Body of pancreas (tissue), 4 donors: ENCODE data around the gene ARHGAP29. TPM values are rescaled to one million over a fixed set of nuclear protein-coding genes. Genes with fewer than 3 reads are reported as not detected.

Experiments
- ATAC-seq: fragments of 150-250 bp; one replicate; pipeline ENCODE4 v1.9.1; 2016
- DNase-seq, 4 donors: peaks; one replicate each; pipeline ENCODE4 v3.0.0-alpha.2; 2019
- H3K27ac ChIP-seq, 4 donors: fragments of 200-600 bp; sonication (generic); 1 replicate in 3 of 4; 2 replicates in 1 of 4; pipeline versions ENCODE4 v1.5.1 to v1.6.1; 2016 to 2019; ENCODE audit warnings: mild to moderate bottlenecking in 1 of 4, mixed read lengths in 1 of 4, moderate library complexity in 1 of 4
- H3K27me3 ChIP-seq, 2 donors: fragments of 200-600 bp; sonication (generic); one replicate each; pipeline ENCODE4 v1.6.0; 2016; ENCODE audit warnings: mild to moderate bottlenecking in 1 of 2
- H3K36me3 ChIP-seq, 2 donors: fragments of 200-600 bp; sonication (generic); replicated peaks in 1 of 2; 2 replicates each; pipeline ENCODE4 v1.5.1; 2016; ENCODE audit warnings: low read depth in 2 of 2; ENCODE audit not compliant: insufficient read depth in 1 of 2
- H3K4me1 ChIP-seq: fragments of 200-600 bp; sonication (generic); one replicate; pipeline ENCODE4 v1.6.0; 2016
- H3K4me3 ChIP-seq, 2 donors: fragments of 200-600 bp; sonication (generic); 1 replicate in 1 of 2; 2 replicates in 1 of 2; pipeline ENCODE4 v1.5.1; 2016 to 2019
- H3K9me3 ChIP-seq, 3 donors: fragments of 200-600 bp; sonication (generic); 1 replicate in 2 of 3; 2 replicates in 1 of 3; pipeline ENCODE4 v1.5.1; 2016
- POLR2A ChIP-seq, 3 donors: fragments of 450-650 bp; IDR thresholded peaks; one replicate each; pipeline ENCODE4 v1.6.1; 2016; ENCODE audit warnings: antibody characterized with exemption in 3 of 3, mild to moderate bottlenecking in 2 of 3
- WGBS, 2 donors: methylation state at CpG; one replicate each; pipeline ENCODE4 v1.1.5; 2017; 5-methylcytosine and 5-hydroxymethylcytosine counted together
- intact Hi-C: fragments of 100-400 bp; cut with DNase I; formaldehyde crosslinking; loops from one replicate; pipeline ENCODE4 v1.15.1; 2023
- total RNA-seq, 2 donors: library from RNA; depleted of rRNA; stranded (reverse); fragments of >200 nt; gene quantifications; one replicate each; pipeline ENCODE4 v1.1.0, GENCODE V29; 2016
- TF ChIP-seq, protein P1 (sequence below), 7 experiments: fragments of 450-650 bp in 4 of 7; fragments of 200-600 bp in 3 of 7; sonication (generic) in 3 of 7; IDR thresholded peaks; one replicate each; pipeline ENCODE4 v1.5.1; 2016 to 2019; ENCODE audit warnings: antibody characterized with exemption in 7 of 7

ARHGAP29 gene
- total RNA-seq, 2 donors from 2014 or later, result 20.1 to 22.8 TPM

GRCh38 chr1:94257444-94257843, 20.1 kb upstream of the ARHGAP29 start:
- ATAC-seq, result no peak
- no peaks in the 10 kb centered on the region for H3K36me3 ChIP-seq

GRCh38 chr1:94255476-94255875, 18.1 kb upstream of the ARHGAP29 start:
- no peak for TF ChIP-seq POLR2A (IDR thresholded peaks at IDR 0.05)
- TF ChIP-seq, protein P1, sequence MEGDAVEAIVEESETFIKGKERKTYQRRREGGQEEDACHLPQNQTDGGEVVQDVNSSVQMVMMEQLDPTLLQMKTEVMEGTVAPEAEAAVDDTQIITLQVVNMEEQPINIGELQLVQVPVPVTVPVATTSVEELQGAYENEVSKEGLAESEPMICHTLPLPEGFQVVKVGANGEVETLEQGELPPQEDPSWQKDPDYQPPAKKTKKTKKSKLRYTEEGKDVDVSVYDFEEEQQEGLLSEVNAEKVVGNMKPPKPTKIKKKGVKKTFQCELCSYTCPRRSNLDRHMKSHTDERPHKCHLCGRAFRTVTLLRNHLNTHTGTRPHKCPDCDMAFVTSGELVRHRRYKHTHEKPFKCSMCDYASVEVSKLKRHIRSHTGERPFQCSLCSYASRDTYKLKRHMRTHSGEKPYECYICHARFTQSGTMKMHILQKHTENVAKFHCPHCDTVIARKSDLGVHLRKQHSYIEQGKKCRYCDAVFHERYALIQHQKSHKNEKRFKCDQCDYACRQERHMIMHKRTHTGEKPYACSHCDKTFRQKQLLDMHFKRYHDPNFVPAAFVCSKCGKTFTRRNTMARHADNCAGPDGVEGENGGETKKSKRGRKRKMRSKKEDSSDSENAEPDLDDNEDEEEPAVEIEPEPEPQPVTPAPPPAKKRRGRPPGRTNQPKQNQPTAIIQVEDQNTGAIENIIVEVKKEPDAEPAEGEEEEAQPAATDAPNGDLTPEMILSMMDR (IDR thresholded peaks at IDR 0.05), result no peak
- Histone ChIP-seq H3K4me1 (no peaks in the 10 kb centered on the region), H3K27ac (no peak overlapping the region), H3K9me3 (no peaks in the 10 kb centered on the region), H3K4me3 (no peak overlapping the region), H3K27me3 (no peaks in the 10 kb centered on the region), H3K36me3 (no peaks in the 10 kb centered on the region)
- intact Hi-C loops, result no loop called here
- 61 to 70% methylated on average over 2 of the region's 2 CpGs for WGBS, 2 donors
- ATAC-seq (no peak), DNase-seq (no peak)

More at GRCh38 chr1:94257444-94257843, 20.1 kb upstream of the ARHGAP29 start:
- intact Hi-C loops, result no loop called here
- Histone ChIP-seq H3K4me1 (no peaks in the 10 kb centered on the region), H3K27me3 (no peaks in the 10 kb centered on the region), H3K9me3 (no peaks in the 10 kb centered on the region), H3K4me3 (no peak overlapping the region), H3K27ac (no peak overlapping the region)
- TF ChIP-seq, protein P1 (IDR thresholded peaks at IDR 0.05), result no peak
- TF ChIP-seq POLR2A (IDR thresholded peaks at IDR 0.05), result no peak
- DNase-seq, result no peak

DNA sequence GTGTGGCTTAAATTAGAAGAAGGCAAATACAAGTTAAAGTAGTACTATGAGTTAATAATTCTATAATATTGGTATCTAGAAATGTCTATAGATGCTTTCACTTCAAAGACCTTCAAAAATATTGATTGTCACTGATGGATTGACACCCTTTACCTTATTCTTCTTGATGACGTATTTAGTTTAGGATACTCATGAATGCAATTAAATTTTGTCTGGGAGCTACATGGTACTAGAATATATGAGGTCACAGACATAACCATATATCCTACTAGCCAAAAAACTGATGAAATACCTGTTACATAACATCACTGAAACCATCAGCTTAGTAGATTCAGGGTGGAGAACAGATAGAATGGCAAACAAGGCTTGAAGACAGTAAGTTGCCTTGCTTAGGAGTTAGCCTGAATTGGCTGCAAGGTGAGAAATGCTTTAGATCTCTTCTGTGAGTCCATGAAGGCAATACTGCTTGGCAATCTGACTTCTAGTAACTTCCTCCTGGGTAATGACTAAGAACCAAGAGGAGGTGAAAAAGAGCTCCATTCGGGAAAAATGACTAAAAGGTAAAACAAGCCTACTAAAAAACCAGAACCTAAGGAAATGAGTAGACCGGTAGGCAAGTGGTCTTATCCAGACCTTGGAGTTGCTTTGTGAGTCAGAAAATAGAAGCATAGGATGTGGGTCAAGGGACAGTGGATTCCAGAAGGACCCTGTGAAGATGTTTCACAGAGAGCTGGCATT, 16.9 kb upstream of the ARHGAP29 start:
- H3K27ac ChIP-seq, result no peak overlapping the region
- WGBS, 2 donors, result 58 to 61% methylated on average over 3 of the region's 3 CpGs
- H3K4me3 ChIP-seq, result no peak overlapping the region
- H3K4me1 ChIP-seq, result no peaks in the 10 kb centered on the region
- ATAC-seq (no peak), DNase-seq (no peak)
- no peak for TF ChIP-seq POLR2A (IDR thresholded peaks at IDR 0.05)
- TF ChIP-seq, protein P1 (IDR thresholded peaks at IDR 0.05), result no peak
- no peaks in the 10 kb centered on the region for H3K9me3 ChIP-seq
- intact Hi-C loops, result no loop called here
- no peaks in the 10 kb centered on the region for H3K36me3 ChIP-seq
- H3K27me3 ChIP-seq, result no peaks in the 10 kb centered on the region

GRCh38 chr1:94253456-94254017, 16.2 kb upstream of the ARHGAP29 start:
- Histone ChIP-seq H3K27ac (no peak overlapping the region), H3K4me1 (no peaks in the 10 kb centered on the region), H3K27me3 (no peaks in the 10 kb centered on the region), H3K36me3 (no peaks in the 10 kb centered on the region), H3K9me3 (no peaks in the 10 kb centered on the region), H3K4me3 (no peak overlapping the region)
- no peak for DNase-seq
- no peak for ATAC-seq
- TF ChIP-seq, protein P1 (IDR thresholded peaks at IDR 0.05), result no peak
- TF ChIP-seq POLR2A (IDR thresholded peaks at IDR 0.05), result no peak
- 91 to 97% methylated on average over 9 of the region's 9 CpGs for WGBS, 2 donors
- intact Hi-C loops, result no loop called here

- no peaks in the 10 kb centered on the region for H3K9me3 ChIP-seq
- DNase-seq (peak in 1 of 4 donors; percentile 19), ATAC-seq (no peak)
- H3K27me3 ChIP-seq, result no peaks in the 10 kb centered on the region
- H3K27ac ChIP-seq, result peak overlapping the region in 1 of 4 donors; percentile 5
- H3K4me3 ChIP-seq, result no peak overlapping the region
- peaks cover 7% of the 10 kb centered on the region for H3K4me1 ChIP-seq
- intact Hi-C loops, result no loop called here
- TF ChIP-seq, protein P1 (IDR thresholded peaks at IDR 0.05), result no peak
- TF ChIP-seq POLR2A (IDR thresholded peaks at IDR 0.05), result no peak
- 17 to 40% methylated on average over 3 of the region's 3 CpGs for WGBS, 2 donors
- no peaks in the 10 kb centered on the region for H3K36me3 ChIP-seq
Measured at GRCh38 chr1:94250341-94250740, 13.0 kb upstream of the ARHGAP29 start.
